ENCODE data around the gene DENND10.

DNA sequence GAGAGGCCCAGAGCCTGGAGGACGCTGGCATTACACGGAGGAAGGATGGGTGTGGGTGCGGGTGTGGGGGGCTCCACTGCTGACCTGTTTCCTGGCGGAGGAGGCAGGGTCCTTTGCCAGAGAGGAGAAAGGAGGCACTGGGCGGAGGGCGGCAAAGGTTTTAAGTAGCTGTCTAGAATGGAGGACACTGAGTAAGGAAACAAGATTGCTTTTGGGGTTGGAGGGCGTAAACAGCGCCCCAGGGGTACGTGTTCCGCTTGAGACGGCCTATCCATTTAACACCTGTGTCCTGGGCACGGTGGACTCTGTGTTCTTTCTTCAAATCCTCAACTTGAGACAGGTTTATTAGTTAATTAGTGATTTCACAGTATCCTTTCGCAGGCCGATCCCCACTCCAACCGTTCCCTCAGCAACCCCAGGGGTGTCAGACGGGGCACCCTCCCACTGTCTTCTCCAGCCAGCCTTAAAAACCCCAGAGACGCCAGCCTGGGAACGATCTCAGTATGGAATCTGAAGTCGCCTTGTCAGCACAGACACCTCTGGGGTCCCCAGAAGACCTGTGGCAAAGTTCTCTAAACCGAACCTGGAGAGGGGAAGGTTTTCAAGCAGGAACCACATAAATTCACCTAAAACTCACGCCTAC lies 36.8 kb downstream of the DENND10 start:
- TF ChIP-seq, protein P1, sequence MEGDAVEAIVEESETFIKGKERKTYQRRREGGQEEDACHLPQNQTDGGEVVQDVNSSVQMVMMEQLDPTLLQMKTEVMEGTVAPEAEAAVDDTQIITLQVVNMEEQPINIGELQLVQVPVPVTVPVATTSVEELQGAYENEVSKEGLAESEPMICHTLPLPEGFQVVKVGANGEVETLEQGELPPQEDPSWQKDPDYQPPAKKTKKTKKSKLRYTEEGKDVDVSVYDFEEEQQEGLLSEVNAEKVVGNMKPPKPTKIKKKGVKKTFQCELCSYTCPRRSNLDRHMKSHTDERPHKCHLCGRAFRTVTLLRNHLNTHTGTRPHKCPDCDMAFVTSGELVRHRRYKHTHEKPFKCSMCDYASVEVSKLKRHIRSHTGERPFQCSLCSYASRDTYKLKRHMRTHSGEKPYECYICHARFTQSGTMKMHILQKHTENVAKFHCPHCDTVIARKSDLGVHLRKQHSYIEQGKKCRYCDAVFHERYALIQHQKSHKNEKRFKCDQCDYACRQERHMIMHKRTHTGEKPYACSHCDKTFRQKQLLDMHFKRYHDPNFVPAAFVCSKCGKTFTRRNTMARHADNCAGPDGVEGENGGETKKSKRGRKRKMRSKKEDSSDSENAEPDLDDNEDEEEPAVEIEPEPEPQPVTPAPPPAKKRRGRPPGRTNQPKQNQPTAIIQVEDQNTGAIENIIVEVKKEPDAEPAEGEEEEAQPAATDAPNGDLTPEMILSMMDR (IDR thresholded peaks at IDR 0.05; ENCODE audit: extremely low read depth in 1 of 2, insufficient read depth in 1 of 2, low read depth in 1 of 2, low read length in 2 of 2): no peak
- TF ChIP-seq EZH2 (IDR thresholded peaks at IDR 0.05; ENCODE audit: borderline replicate concordance, low read depth, low read length, severe bottlenecking) (no peak), POLR2AphosphoS5 (IDR thresholded peaks at IDR 0.05; ENCODE audit: insufficient read depth, low read depth, low read length) (no peak), GATA2 (IDR thresholded peaks at IDR 0.05; ENCODE audit: insufficient read depth, insufficient read length, low read depth, low read length) (no peak), POLR2A (IDR thresholded peaks at IDR 0.05; ENCODE audit: low read depth, low read length) (no peak), MYC (IDR thresholded peaks at IDR 0.05; ENCODE audit: low read depth, low read length) (no peak)
